ENCODE results near the gene PRR16. TPM values are rescaled to one million over a fixed set of nuclear protein-coding genes. Genes with fewer than 3 reads are reported as not detected.

PRR16 gene
- total RNA-seq, 1 experiment from 2014 or later: 5.0 TPM

DNA sequence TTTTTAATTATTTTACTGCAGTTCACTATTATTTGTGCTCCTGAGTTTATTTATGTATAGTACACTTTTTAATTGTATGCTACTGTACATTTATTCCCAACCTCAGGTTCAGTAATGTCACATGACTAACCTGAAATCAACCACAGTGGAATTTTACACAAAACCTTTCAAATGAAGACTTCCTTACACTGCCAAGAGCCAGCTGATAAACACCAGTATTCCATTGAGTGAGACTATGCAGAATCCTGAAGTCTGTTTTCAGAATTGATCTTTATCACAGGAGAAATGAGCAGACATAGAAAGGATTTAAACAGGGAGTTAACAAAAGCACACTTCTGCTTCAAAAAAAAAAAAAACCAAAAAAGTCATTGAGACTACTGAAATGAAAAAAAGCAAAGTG lies 219.5 kb downstream of the PRR16 start:
- Histone ChIP-seq H2AFZ (no peak overlapping the region), H3K4me2 (no peak overlapping the region), H4K20me1 (ENCODE audit: insufficient read depth) (no peaks in the 10 kb centered on the region), H3K27ac (no peak overlapping the region), H3K4me3 (no peak overlapping the region), H3F3A (ENCODE audit: insufficient read depth, low read depth) (peaks cover 15% of the 10 kb centered on the region; the same call in 1 of the 2 replicates), H3K36me3 (ENCODE audit: low read depth) (no peaks in the 10 kb centered on the region), H3K4me1 (replicated peaks; ENCODE audit: insufficient read depth) (0 out of 2 replicates have a peak, but pooled peaks cover 6% of the 10 kb centered on the region), H3K9me2 (ENCODE audit: insufficient read depth) (no peaks in the 10 kb centered on the region; the same call in 1 of the 2 replicates), H3K27me3 (ENCODE audit: insufficient read depth, low read depth) (no peaks in the 10 kb centered on the region), H3K9me3 (ENCODE audit: insufficient read depth, low read depth) (no peaks in the 10 kb centered on the region), H3K79me2 (ENCODE audit: low read depth) (no peaks in the 10 kb centered on the region)
- no TSS peak for BruUV-seq (replicated peaks)
- intact Hi-C loops (cut with micrococcal nuclease; ENCODE audit: unreplicated experiment): loop anchor here (5.0 kb wide), 2 partner anchors 216 to 741 kb away; no protein-coding TSS in a partner anchor
- DNase-seq: no peak
- CTCF ChIA-PET: interaction anchor here (0.7 kb wide), 2 partner anchors 27 to 75 kb away, joined by 4 to 8 read pairs; no protein-coding TSS in a partner anchor
- POLR2A ChIA-PET (ENCODE audit: unreplicated experiment): no interaction called here
- TF ChIP-seq, protein P1, sequence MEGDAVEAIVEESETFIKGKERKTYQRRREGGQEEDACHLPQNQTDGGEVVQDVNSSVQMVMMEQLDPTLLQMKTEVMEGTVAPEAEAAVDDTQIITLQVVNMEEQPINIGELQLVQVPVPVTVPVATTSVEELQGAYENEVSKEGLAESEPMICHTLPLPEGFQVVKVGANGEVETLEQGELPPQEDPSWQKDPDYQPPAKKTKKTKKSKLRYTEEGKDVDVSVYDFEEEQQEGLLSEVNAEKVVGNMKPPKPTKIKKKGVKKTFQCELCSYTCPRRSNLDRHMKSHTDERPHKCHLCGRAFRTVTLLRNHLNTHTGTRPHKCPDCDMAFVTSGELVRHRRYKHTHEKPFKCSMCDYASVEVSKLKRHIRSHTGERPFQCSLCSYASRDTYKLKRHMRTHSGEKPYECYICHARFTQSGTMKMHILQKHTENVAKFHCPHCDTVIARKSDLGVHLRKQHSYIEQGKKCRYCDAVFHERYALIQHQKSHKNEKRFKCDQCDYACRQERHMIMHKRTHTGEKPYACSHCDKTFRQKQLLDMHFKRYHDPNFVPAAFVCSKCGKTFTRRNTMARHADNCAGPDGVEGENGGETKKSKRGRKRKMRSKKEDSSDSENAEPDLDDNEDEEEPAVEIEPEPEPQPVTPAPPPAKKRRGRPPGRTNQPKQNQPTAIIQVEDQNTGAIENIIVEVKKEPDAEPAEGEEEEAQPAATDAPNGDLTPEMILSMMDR (conservative IDR thresholded peaks at IDR 0.05): no peak
- TF ChIP-seq EZH2 (IDR thresholded peaks at IDR 0.05; ENCODE audit: low read depth): no peak

DNA sequence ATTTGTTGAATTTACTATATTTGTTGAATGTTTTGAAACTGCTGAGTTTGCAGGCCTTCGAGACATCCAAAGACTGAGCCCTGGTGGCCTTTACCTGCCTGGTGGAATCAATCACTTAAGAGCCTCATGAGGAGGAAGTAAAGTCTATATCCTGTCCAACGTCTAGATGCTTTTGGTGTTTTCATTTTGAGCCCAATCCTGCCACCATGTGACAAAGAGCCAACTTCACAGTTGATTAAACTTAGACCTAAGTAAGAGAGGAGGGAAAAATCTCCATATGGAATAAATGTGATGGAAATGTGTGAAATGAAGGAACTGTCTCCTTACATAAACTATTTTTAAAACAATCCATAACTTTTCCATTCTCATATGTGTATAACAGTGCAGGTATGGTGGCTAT lies 220.1 kb downstream of the PRR16 start:
- no peak for DNase-seq
- no TSS peak for BruUV-seq (replicated peaks)
- peaks cover 2% of the 10 kb centered on the region; the same call in 1 of the 2 replicates for H3K9me3 ChIP-seq (ENCODE audit: insufficient read depth, low read depth)

DNA sequence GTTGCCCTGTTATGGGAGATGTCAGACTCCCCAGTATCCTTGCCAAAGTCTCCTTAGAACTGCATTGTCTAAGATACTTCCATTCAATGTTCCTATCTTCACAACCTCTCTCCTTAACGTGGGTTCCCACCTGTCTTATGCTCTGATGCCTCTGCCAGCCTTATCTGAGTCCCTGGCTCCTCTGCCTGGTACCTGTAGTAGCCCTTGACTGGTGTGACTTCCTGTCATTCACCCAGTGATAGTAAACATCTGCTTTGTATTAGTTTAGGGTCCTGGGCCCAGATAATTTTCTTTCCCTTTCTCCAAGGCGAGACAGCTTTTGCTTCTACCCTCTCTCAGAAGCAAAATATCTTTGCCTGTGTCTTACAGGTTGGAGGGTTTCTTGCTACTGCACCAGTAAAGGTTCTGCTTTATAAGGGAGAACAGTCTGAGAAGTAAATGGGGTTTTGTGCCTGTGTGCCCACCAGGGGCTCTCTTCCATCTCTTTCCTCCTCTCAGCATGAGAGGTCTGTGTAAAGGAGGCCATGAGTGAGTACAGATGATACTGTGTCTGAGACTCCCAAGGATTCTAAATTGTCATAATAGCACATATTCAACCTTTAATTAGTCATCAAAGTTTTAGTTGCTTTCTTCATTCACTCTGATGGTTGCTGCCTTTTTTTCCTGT lies 220.8 kb downstream of the PRR16 start:
- Histone ChIP-seq H3K9me3 (ENCODE audit: insufficient read depth, low read depth) (peaks cover 4% of the 10 kb centered on the region; the same call in 1 of the 2 replicates), H3K9me2 (ENCODE audit: insufficient read depth) (no peaks in the 10 kb centered on the region; the same call in 1 of the 2 replicates), H3K79me2 (ENCODE audit: low read depth) (no peaks in the 10 kb centered on the region), H3F3A (ENCODE audit: insufficient read depth, low read depth) (peaks cover 15% of the 10 kb centered on the region; the same call in 1 of the 2 replicates), H3K36me3 (ENCODE audit: low read depth) (no peaks in the 10 kb centered on the region), H3K27ac (no peak overlapping the region), H3K4me2 (no peak overlapping the region), H3K4me3 (no peak overlapping the region), H4K20me1 (ENCODE audit: insufficient read depth) (no peaks in the 10 kb centered on the region), H3K27me3 (ENCODE audit: insufficient read depth, low read depth) (no peaks in the 10 kb centered on the region), H2AFZ (no peak overlapping the region), H3K4me1 (replicated peaks; ENCODE audit: insufficient read depth) (0 out of 2 replicates have a peak, but pooled peaks cover 6% of the 10 kb centered on the region)
- intact Hi-C loops (cut with micrococcal nuclease; ENCODE audit: unreplicated experiment): loop anchor here (5.0 kb wide), 2 partner anchors 218 to 743 kb away; no protein-coding TSS in a partner anchor
- BruUV-seq (replicated peaks): no TSS peak
- CTCF ChIA-PET: no interaction called here
- TF ChIP-seq EZH2 (IDR thresholded peaks at IDR 0.05; ENCODE audit: low read depth): no peak
- TF ChIP-seq, protein P1 (conservative IDR thresholded peaks at IDR 0.05): no peak
- POLR2A ChIA-PET (ENCODE audit: unreplicated experiment): no interaction called here
- DNase-seq: no peak

More for the DNA sequence above, 220.1 kb downstream of the PRR16 start:
- H3K36me3 ChIP-seq (ENCODE audit: low read depth): no peaks in the 10 kb centered on the region
- H3K4me2 ChIP-seq: no peak overlapping the region
- no peaks in the 10 kb centered on the region for H4K20me1 ChIP-seq (ENCODE audit: insufficient read depth)
- H3K27me3 ChIP-seq (ENCODE audit: insufficient read depth, low read depth): no peaks in the 10 kb centered on the region
- ChIA-PET CTCF (interaction anchor here (0.7 kb wide), 2 partner anchors 28 to 76 kb away, joined by 4 to 8 read pairs; no protein-coding TSS in a partner anchor), POLR2A (ENCODE audit: unreplicated experiment) (no interaction called here)
- TF ChIP-seq EZH2 (IDR thresholded peaks at IDR 0.05; ENCODE audit: low read depth): no peak
- TF ChIP-seq, protein P1 (conservative IDR thresholded peaks at IDR 0.05): no peak
- H3F3A ChIP-seq (ENCODE audit: insufficient read depth, low read depth): peaks cover 15% of the 10 kb centered on the region; the same call in 1 of the 2 replicates
- H3K9me2 ChIP-seq (ENCODE audit: insufficient read depth): no peaks in the 10 kb centered on the region; the same call in 1 of the 2 replicates
- intact Hi-C loops (cut with micrococcal nuclease; ENCODE audit: unreplicated experiment): loop anchor here (5.0 kb wide), 2 partner anchors 217 to 742 kb away; no protein-coding TSS in a partner anchor
- no peak overlapping the region for H3K4me3 ChIP-seq
- no peaks in the 10 kb centered on the region for H3K79me2 ChIP-seq (ENCODE audit: low read depth)
- H2AFZ ChIP-seq: no peak overlapping the region
- H3K4me1 ChIP-seq (replicated peaks; ENCODE audit: insufficient read depth): 0 out of 2 replicates have a peak, but pooled peaks cover 6% of the 10 kb centered on the region
- no peak overlapping the region for H3K27ac ChIP-seq
